Osteoblast (primary cell): ENCODE data around the gene KYNU. TPM values are rescaled to one million over a fixed set of nuclear protein-coding genes. Genes with fewer than 3 reads are reported as not detected.
"Not testable (repeated sequence)": the region's sequence is repeated elsewhere in the genome, so short reads cannot be mapped to it uniquely, and the experiment has no call there.

Source experiments
- DNase-seq: peaks from one replicate; pipeline ENCODE4 v3.0.0; 2011; ENCODE audit warnings: low spot score, mixed read lengths; ENCODE audit not compliant: insufficient read length; ENCODE audit errors: missing footprints
- H2AFZ ChIP-seq: 2 replicates; pipeline ENCODE4 v1.6.0; 2011; ENCODE audit warnings: mild to moderate bottlenecking, low read length
- H3K27ac ChIP-seq: 2 replicates; pipeline ENCODE4 v1.5.1; 2011; ENCODE audit warnings: mild to moderate bottlenecking, low read depth, low read length, moderate library complexity
- H3K27me3 ChIP-seq: 2 replicates; pipeline ENCODE4 v1.6.0; 2012; ENCODE audit warnings: mild to moderate bottlenecking, control low read depth, inconsistent platforms, low read length, moderate library complexity; ENCODE audit not compliant: insufficient read depth
- H3K36me3 ChIP-seq: 2 replicates; pipeline ENCODE4 v1.5.1; 2011; ENCODE audit warnings: mild to moderate bottlenecking, low read length, control low read depth, moderate library complexity; ENCODE audit not compliant: insufficient read depth
- H3K4me1 ChIP-seq: 2 replicates; pipeline ENCODE4 v1.5.1; 2011; ENCODE audit warnings: mild to moderate bottlenecking, low read length, control low read depth, moderate library complexity; ENCODE audit not compliant: insufficient read depth
- H3K4me2 ChIP-seq: 2 replicates; pipeline ENCODE4 v1.6.0; 2011; ENCODE audit warnings: mild to moderate bottlenecking, low read length; ENCODE audit not compliant: insufficient read depth
- H3K4me3 ChIP-seq: fragments of 200-600 bp; sonication (generic); 3 replicates; pipeline ENCODE4 v1.5.1; 2012; ENCODE audit warnings: mild to moderate bottlenecking, low read length, inconsistent platforms; ENCODE audit not compliant: insufficient read depth
- H3K79me2 ChIP-seq: 2 replicates; pipeline ENCODE4 v1.6.0; 2012; ENCODE audit warnings: mild to moderate bottlenecking, low read length, control low read depth, inconsistent platforms; ENCODE audit not compliant: insufficient read depth
- H3K9me3 ChIP-seq: 2 replicates; pipeline ENCODE4 v1.5.1; 2011; ENCODE audit warnings: low read depth, low read length, control low read depth
- H4K20me1 ChIP-seq: 2 replicates; pipeline ENCODE4 v1.6.0; 2012; ENCODE audit warnings: mild to moderate bottlenecking, low read length, control low read depth; ENCODE audit not compliant: insufficient read depth
- total RNA-seq: library from RNA; depleted of rRNA; stranded (reverse); fragments of >200 nt; gene quantifications from 2 replicates; pipeline ENCODE4 v1.2.3, GENCODE V29; 2012
- TF ChIP-seq, protein P1 (sequence below): IDR thresholded peaks from 2 replicates; pipeline ENCODE4 v1.5.1; 2011; ENCODE audit warnings: mild to moderate bottlenecking, low read depth, low read length, moderate library complexity; ENCODE audit errors: extremely low read depth

Gene KYNU
- total RNA-seq, 1 donor: 10.9 TPM

- Histone ChIP-seq H3K9me3 (no peaks in the 10 kb centered on the region), H3K4me2 (no peak overlapping the region), H4K20me1 (no peaks in the 10 kb centered on the region), H3K4me1 (no peaks in the 10 kb centered on the region), H3K79me2 (no peaks in the 10 kb centered on the region), H3K4me3 (no peak overlapping the region), H3K27ac (no peak overlapping the region), H3K36me3 (no peaks in the 10 kb centered on the region), H2AFZ (no peak overlapping the region), H3K27me3 (no peaks in the 10 kb centered on the region)
- TF ChIP-seq, protein P1, sequence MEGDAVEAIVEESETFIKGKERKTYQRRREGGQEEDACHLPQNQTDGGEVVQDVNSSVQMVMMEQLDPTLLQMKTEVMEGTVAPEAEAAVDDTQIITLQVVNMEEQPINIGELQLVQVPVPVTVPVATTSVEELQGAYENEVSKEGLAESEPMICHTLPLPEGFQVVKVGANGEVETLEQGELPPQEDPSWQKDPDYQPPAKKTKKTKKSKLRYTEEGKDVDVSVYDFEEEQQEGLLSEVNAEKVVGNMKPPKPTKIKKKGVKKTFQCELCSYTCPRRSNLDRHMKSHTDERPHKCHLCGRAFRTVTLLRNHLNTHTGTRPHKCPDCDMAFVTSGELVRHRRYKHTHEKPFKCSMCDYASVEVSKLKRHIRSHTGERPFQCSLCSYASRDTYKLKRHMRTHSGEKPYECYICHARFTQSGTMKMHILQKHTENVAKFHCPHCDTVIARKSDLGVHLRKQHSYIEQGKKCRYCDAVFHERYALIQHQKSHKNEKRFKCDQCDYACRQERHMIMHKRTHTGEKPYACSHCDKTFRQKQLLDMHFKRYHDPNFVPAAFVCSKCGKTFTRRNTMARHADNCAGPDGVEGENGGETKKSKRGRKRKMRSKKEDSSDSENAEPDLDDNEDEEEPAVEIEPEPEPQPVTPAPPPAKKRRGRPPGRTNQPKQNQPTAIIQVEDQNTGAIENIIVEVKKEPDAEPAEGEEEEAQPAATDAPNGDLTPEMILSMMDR: no peak
- DNase-seq: no peak
Observed at GRCh38 chr2:143084462-143084861, 207.0 kb downstream of the KYNU start.

GRCh38 chr2:143085125-143085784 is 207.8 kb downstream of the KYNU start:
- no peak for DNase-seq
- Histone ChIP-seq H3K36me3 (no peaks in the 10 kb centered on the region), H3K27ac (no peak overlapping the region), H3K27me3 (no peaks in the 10 kb centered on the region), H3K4me1 (no peaks in the 10 kb centered on the region), H3K4me2 (no peak overlapping the region), H3K4me3 (no peak overlapping the region), H4K20me1 (no peaks in the 10 kb centered on the region), H3K79me2 (no peaks in the 10 kb centered on the region), H3K9me3 (no peaks in the 10 kb centered on the region), H2AFZ (no peak overlapping the region)
- TF ChIP-seq, protein P1: no peak

DNA sequence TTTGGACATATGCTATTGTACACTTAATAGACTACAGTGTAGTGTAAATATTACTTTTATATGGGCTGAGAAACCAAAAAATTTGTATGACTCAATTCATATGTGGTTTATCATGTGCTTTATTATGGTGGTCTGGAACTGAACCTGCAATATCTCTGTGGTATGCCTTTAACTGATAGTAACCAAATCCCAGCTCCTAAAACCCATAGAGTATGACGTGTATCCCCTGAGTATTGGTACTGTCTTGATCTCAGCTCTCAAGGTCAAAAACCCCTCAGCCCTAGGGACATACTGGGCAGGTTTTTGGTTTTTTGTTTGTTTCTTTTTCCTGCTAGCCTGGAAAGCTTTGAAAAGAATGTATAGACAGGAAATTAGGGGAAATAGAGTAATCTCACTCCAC is 209.6 kb downstream of the KYNU start:
- no peak for DNase-seq
- no peaks in the 10 kb centered on the region for H4K20me1 ChIP-seq
- no peaks in the 10 kb centered on the region for H3K79me2 ChIP-seq
- no peaks in the 10 kb centered on the region for H3K9me3 ChIP-seq
- H3K4me2 ChIP-seq: no peak overlapping the region
- H3K27me3 ChIP-seq: no peaks in the 10 kb centered on the region
- TF ChIP-seq, protein P1: no peak
- no peak overlapping the region for H2AFZ ChIP-seq
- H3K4me1 ChIP-seq: no peaks in the 10 kb centered on the region
- no peak overlapping the region for H3K4me3 ChIP-seq
- H3K27ac ChIP-seq: no peak overlapping the region
- no peaks in the 10 kb centered on the region for H3K36me3 ChIP-seq

DNA sequence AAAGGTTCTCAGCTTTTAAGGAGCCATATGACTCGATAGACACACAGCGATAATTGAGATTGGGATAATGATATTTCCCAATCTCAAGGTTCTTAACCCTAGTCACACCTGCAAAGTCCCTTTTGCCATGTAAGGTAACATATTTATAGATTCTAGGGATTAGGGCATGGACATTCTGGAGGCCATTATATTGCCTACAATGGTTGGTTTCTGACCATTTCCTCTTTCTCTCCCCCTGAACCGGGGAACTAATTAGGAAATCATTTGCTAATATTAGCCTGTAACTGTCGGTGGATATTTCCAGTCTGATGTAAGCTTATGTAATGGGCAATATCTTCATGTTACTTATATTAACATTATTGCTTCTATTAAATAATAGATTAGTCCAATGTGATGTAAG is 210.9 kb downstream of the KYNU start:
- TF ChIP-seq, protein P1: no peak
- Histone ChIP-seq H3K9me3 (no peaks in the 10 kb centered on the region), H3K4me1 (no peaks in the 10 kb centered on the region), H4K20me1 (no peaks in the 10 kb centered on the region), H3K79me2 (no peaks in the 10 kb centered on the region), H3K4me2 (no peak overlapping the region), H3K27me3 (no peaks in the 10 kb centered on the region), H2AFZ (no peak overlapping the region), H3K4me3 (no peak overlapping the region), H3K36me3 (no peaks in the 10 kb centered on the region), H3K27ac (no peak overlapping the region)
- no peak for DNase-seq

GRCh38 chr2:143089520-143089919 is 212.1 kb downstream of the KYNU start:
- H2AFZ ChIP-seq, H3K9me3 ChIP-seq, H3K27ac ChIP-seq, H3K27me3 ChIP-seq, H3K4me2 ChIP-seq, H3K36me3 ChIP-seq, H4K20me1 ChIP-seq, H3K4me1 ChIP-seq, H3K79me2 ChIP-seq, H3K4me3 ChIP-seq, DNase-seq: not testable (repeated sequence)
